Activated CD8-positive, alpha-beta T cell treated with anti-CD3 and anti-CD28 coated beads, Interleukin-2, amount 10 ng/mL, durations not matched to agents 7 days and 5 days (primary cell): ENCODE measurements around the gene TRAP1. TPM values are rescaled to one million over a fixed set of nuclear protein-coding genes. Genes with fewer than 3 reads are reported as not detected.

Source experiments
- ATAC-seq: fragments of 150-1000 bp; cut with Tn5 transposase; one replicate; pipeline ENCODE4 v1.10.0; 2021; ENCODE audit warnings: moderate library complexity
- CTCF ChIA-PET: fragments of 350-600 bp; sonication (Branson Sonifier 250); formaldehyde crosslinking; loops from one replicate; lab custom pipeline; 2021; ENCODE audit warnings: antibody characterized with exemption; lab: Charles Lee
- POLR2A ChIA-PET: fragments of 350-600 bp; sonication (Branson Sonifier 250); formaldehyde crosslinking; loops from one replicate; lab custom pipeline; 2021; ENCODE audit warnings: antibody characterized with exemption; lab: Charles Lee
- DNase-seq: peaks from one replicate; pipeline ENCODE4 v3.0.0-alpha.2; 2020
- H3K27ac Mint-ChIP-seq: one replicate; pipeline ENCODE4 v1.8.0; 2021; ENCODE audit warnings: mild to moderate bottlenecking, mixed read lengths
- H3K27me3 Mint-ChIP-seq: one replicate; pipeline ENCODE4 v1.8.0; 2021; ENCODE audit warnings: low read depth, mixed read lengths
- H3K36me3 Mint-ChIP-seq: one replicate; pipeline ENCODE4 v1.8.0; 2021; ENCODE audit warnings: low read depth, mixed read lengths
- H3K4me1 Mint-ChIP-seq: one replicate; pipeline ENCODE4 v1.8.0; 2021; ENCODE audit warnings: low read depth, mixed read lengths
- H3K4me3 Mint-ChIP-seq: one replicate; pipeline ENCODE4 v1.8.0; 2021; ENCODE audit warnings: mild to moderate bottlenecking, mixed read lengths
- H3K9me3 Mint-ChIP-seq: one replicate; pipeline ENCODE4 v1.8.0; 2022; ENCODE audit warnings: mixed read lengths; ENCODE audit not compliant: insufficient read depth
- total RNA-seq, 2 experiments: library from RNA; stranded (reverse); gene quantifications; one replicate each; pipeline ENCODE4 v1.2.3, GENCODE V29; 2021

Gene TRAP1
- total RNA-seq, 2 experiments from 2014 or later = 126 to 129 TPM

DNA sequence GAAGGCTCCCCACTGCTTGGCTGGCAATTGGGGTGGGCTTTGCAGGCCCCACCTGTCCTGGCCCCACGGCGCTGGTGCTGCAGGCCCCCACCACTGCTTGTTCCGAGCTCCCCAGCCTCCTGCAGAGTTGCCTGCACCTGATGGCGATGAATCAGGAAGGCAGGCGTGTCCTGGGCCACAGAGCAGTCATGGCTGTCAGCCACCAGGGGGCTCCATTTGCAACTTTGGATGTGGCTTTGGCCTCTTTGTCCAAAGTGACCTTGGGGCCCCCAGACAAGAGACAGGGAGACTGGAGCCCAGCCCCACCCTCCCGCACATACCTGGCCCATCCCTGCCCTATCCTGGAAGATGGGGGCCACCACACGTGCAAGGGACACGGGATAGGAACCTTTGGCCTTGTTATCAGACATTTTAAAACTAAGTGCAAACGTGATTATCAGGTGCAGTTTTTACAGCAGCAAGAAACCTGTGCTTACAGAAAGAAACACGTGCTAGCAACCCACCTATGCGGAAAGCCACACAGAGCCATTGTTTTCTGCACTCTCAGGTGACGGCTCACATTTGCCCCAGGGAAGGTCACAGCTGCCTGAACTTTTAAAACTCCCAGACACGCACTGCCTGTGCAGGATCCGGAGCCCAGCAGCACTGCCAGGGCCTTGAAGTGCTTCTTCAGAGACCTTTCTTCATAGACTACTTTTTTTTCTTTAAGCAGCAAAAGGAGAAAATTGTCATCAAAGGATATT, 62.9 kb downstream of the TRAP1 start, which contains the start of gene DNASE1:
DNASE1 (plus strand) TSS at position 443 of the 743 bp plus-strand sequence. CDS start 683 bp downstream, outside the sequence.
- ATAC-seq (peak; percentile 80), DNase-seq (peak; percentile 75)
- no peak within 1 kb of the TSS for H3K27ac Mint-ChIP-seq
- H3K9me3 Mint-ChIP-seq = no peaks in the 10 kb centered on the region
- ChIA-PET CTCF (interaction anchor here (0.6 to 2.5 kb wide), 6 partner anchors 8 to 154 kb away, joined by 3 to 9 read pairs (median 6); no protein-coding TSS in a partner anchor), POLR2A (no interaction called here)
- H3K4me1 Mint-ChIP-seq = peaks cover 20% of the 10 kb centered on the region
- peaks cover 41% of the 10 kb centered on the region for H3K36me3 Mint-ChIP-seq
- no peaks in the 10 kb centered on the region for H3K27me3 Mint-ChIP-seq
- H3K4me3 Mint-ChIP-seq = no peak within 1 kb of the TSS

GRCh38 chr16:3652373-3653195, 64.7 kb downstream of the TRAP1 start:
- no peak for DNase-seq
- Mint-ChIP-seq H3K9me3 (no peaks in the 10 kb centered on the region), H3K27ac (no peak overlapping the region), H3K4me1 (peaks cover 13% of the 10 kb centered on the region), H3K36me3 (peaks cover 31% of the 10 kb centered on the region), H3K4me3 (no peak overlapping the region), H3K27me3 (no peaks in the 10 kb centered on the region)
- no peak for ATAC-seq
- POLR2A ChIA-PET = no interaction called here
- CTCF ChIA-PET = interaction anchor here (1.9 kb wide), 1 partner anchor 26 kb away, joined by 7 read pairs; no protein-coding TSS in a partner anchor

- DNase-seq (no peak), ATAC-seq (no peak)
- H3K4me1 Mint-ChIP-seq = peaks cover 5% of the 10 kb centered on the region
- H3K27ac Mint-ChIP-seq = peak overlapping the region; percentile 40
- POLR2A ChIA-PET = no interaction called here
- CTCF ChIA-PET = no interaction called here
- H3K9me3 Mint-ChIP-seq = no peaks in the 10 kb centered on the region
- H3K4me3 Mint-ChIP-seq = no peak overlapping the region
- no peaks in the 10 kb centered on the region for H3K27me3 Mint-ChIP-seq
- peaks cover 24% of the 10 kb centered on the region for H3K36me3 Mint-ChIP-seq
These were observed 65.6 kb downstream of the TRAP1 start for GRCh38 chr16:3651461-3652372.

GRCh38 chr16:3650631-3651265, 66.6 kb downstream of the TRAP1 start:
- Mint-ChIP-seq H3K9me3 (no peaks in the 10 kb centered on the region), H3K27me3 (no peaks in the 10 kb centered on the region), H3K36me3 (peaks cover 26% of the 10 kb centered on the region), H3K4me1 (peaks cover 5% of the 10 kb centered on the region), H3K4me3 (no peak overlapping the region), H3K27ac (no peak overlapping the region)
- ATAC-seq = no peak
- ChIA-PET POLR2A (no interaction called here), CTCF (interaction anchor here (1.3 kb wide), 1 partner anchor 24 kb away, joined by 6 read pairs; no protein-coding TSS in a partner anchor)
- DNase-seq = no peak

DNA sequence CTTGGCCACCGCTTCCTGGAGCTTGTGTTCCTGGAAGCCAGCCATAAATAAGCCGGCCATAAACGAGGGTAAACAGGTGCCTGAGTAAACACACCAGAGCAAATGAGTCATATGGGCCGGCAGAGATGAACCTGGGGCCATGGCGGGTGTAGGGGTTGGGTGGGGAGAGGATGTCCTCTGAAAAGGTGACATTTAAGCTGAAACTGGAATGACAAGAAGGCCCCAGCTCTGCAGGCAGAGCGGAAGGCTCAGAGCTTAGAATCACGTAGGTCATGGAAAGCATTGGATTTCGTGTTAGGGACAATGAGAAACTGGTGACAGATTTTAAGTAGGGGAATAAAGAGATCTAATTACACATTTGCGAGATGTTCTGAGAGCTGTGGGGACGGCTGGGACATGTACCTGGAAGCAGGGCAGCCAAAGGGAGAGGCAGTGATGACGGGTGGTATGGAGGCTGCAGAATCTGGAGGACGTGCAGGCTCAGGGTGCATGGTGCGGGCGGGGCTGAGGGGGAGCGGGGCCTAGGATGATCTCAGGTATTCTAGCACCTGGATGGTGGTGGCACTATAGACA, 70.9 kb downstream of the TRAP1 start:
- ChIA-PET CTCF (interaction anchor here (0.8 to 1.2 kb wide), 3 partner anchors 20 to 35 kb away, joined by 3 to 4 read pairs (median 3); partner anchors contain the start of gene SLX4), POLR2A (interaction anchor here (0.6 kb wide), 1 partner anchor 1246 kb away, joined by 3 read pairs; no protein-coding TSS in a partner anchor)
- Mint-ChIP-seq H3K27me3 (no peaks in the 10 kb centered on the region), H3K4me1 (no peaks in the 10 kb centered on the region), H3K9me3 (no peaks in the 10 kb centered on the region), H3K27ac (no peak overlapping the region), H3K4me3 (no peak overlapping the region), H3K36me3 (peaks cover 17% of the 10 kb centered on the region)
- ATAC-seq (no peak), DNase-seq (no peak)

DNA sequence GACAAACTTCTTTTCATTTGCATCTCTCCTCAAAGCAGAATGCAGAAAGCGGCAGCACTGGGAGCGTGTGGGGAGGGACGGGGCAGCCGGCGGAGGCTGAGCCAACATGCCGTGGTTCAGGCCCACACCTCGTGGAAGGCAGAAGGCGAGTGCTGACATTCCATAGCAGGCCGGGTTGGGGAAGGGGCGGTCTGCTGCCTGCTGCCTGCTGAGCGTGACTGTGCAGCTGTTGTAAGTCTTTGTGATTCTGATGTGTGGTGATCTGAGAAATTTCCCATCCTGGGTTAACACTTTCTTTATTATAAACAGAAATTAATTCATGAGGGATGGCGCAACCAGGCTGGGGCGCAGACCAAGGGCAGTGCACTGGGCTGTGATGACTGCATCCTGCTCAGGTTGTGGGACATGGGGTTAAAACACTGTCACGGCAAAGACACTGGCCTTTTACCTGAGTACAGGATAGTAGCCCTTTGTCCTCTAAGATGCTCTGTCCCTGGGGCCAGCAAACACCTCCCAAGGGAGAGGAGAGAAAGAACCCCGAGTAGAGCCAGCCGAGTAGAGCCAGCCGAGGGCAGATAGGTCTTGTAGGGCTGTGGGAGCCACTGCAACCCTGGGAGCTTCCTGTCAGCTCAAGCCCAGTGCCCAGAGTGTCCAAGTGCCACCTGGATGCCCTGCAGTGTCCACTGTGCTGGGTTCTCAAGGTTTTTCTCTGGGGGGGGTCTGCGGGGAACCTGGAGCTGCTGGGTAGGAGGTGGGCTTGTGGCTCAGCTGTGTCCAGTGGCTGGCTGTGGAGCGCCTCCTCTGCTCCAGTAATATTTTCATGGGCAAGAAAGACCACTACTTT, 71.6 kb downstream of the TRAP1 start:
- CTCF ChIA-PET = no interaction called here
- Mint-ChIP-seq H3K4me3 (no peak overlapping the region), H3K9me3 (no peaks in the 10 kb centered on the region), H3K27me3 (no peaks in the 10 kb centered on the region), H3K27ac (no peak overlapping the region), H3K4me1 (no peaks in the 10 kb centered on the region), H3K36me3 (peaks cover 21% of the 10 kb centered on the region)
- no peak for DNase-seq
- POLR2A ChIA-PET = interaction anchor here (0.6 kb wide), 1 partner anchor 1247 kb away, joined by 3 read pairs; no protein-coding TSS in a partner anchor
- ATAC-seq = no peak

- H3K4me3 Mint-ChIP-seq = no peak overlapping the region
- peaks cover 16% of the 10 kb centered on the region for H3K36me3 Mint-ChIP-seq
- H3K9me3 Mint-ChIP-seq = no peaks in the 10 kb centered on the region
- CTCF ChIA-PET = interaction anchor here (0.5 to 1.2 kb wide), 2 partner anchors 19 to 125 kb away, joined by 3 to 4 read pairs; no protein-coding TSS in a partner anchor
- DNase-seq (no peak), ATAC-seq (no peak)
- no peaks in the 10 kb centered on the region for H3K27me3 Mint-ChIP-seq
- no peaks in the 10 kb centered on the region for H3K4me1 Mint-ChIP-seq
- no peak overlapping the region for H3K27ac Mint-ChIP-seq
- POLR2A ChIA-PET = no interaction called here
These were observed 72.2 kb downstream of the TRAP1 start for GRCh38 chr16:3645108-3645503.

DNA sequence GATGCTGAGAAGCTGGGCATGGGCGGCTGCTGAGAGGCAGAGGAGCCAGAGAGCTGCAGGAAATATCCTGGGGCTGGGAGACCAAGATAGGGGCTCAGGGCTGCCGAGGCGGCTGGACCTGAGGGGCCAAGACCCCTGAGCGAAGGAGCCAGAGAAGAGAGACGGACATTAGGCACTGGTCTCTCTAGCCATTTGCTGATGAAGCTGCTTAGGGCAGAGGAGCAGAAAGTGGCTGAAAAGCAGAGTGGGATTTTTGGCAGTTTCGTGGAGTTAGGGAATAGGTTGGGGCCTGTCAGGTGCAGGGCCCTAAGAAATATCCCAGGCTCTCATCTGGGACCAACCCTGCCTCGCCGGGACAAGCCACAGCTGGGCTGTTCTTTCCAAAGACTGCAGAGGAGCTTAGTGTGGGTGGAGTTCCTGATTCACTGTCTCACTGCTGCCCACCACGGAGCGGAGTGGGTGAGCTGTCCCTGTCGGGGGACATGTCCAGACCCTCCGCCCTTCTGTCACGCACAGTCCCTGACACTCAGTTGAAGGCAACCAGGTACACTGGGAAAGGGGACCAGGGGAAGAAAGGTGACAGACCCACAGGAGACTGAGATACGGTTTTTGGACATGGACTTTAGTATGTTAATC, 74.1 kb downstream of the TRAP1 start:
- DNase-seq = no peak
- no peak for ATAC-seq
- Mint-ChIP-seq H3K4me3 (no peak overlapping the region), H3K9me3 (no peaks in the 10 kb centered on the region), H3K27me3 (no peaks in the 10 kb centered on the region), H3K27ac (no peak overlapping the region), H3K36me3 (peaks cover 21% of the 10 kb centered on the region), H3K4me1 (peaks cover 4% of the 10 kb centered on the region)
- ChIA-PET POLR2A (no interaction called here), CTCF (no interaction called here)

DNA sequence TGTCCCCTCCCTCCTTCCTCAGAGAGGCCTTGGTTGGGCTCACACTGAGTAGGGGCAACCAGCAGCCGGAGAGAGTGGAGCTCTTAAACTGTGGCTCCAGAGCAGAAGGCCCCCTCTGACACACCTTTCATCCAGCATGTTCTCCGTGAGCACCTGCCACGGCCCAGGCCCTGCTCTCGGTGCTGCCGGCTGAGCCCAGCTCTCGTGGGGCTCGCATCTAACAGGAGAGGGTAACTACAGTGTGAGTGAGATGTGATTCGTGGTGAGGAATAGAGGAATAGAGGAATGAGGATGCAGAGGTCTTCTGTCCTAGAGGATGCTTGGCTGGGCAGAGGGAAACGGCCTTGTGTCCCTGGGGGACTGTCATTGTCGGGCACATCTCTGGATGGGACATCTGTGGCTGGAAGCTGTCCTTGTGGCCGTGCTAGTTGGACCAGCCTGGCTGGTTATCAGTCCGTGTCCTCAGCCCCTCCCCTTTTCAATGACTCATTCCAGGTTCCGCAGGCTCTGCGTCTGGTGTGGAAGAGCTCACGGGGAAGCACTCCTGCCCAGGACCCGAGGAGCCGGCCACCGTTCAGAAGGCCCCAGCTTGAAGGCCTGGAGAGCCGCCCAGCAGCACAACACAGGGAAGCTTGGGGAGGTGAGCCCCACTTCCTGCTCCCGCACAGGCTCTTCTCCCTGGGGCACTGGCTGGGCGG, 74.8 kb downstream of the TRAP1 start:
- ATAC-seq (no peak), DNase-seq (no peak)
- H3K27me3 Mint-ChIP-seq = no peaks in the 10 kb centered on the region
- no peaks in the 10 kb centered on the region for H3K9me3 Mint-ChIP-seq
- peaks cover 21% of the 10 kb centered on the region for H3K36me3 Mint-ChIP-seq
- POLR2A ChIA-PET = no interaction called here
- CTCF ChIA-PET = no interaction called here
- H3K27ac Mint-ChIP-seq = no peak overlapping the region
- peaks cover 10% of the 10 kb centered on the region for H3K4me1 Mint-ChIP-seq
- no peak overlapping the region for H3K4me3 Mint-ChIP-seq
